GM21515 (cell line): ENCODE results near the gene QRICH2.
A peak's percentile ranks its signal among the peaks of the same experiment; 100 is the strongest.
"Not testable (repeated sequence)": the region's sequence is repeated elsewhere in the genome, so short reads cannot be mapped to it uniquely, and the experiment has no call there.

ENCODE experiments used
- ATAC-seq: cut with Tn5 transposase; IDR thresholded peaks from one replicate; pipeline ENCODE4 v1.9.1; 2021; ENCODE audit not compliant: unreplicated experiment

QRICH2 gene

DNA sequence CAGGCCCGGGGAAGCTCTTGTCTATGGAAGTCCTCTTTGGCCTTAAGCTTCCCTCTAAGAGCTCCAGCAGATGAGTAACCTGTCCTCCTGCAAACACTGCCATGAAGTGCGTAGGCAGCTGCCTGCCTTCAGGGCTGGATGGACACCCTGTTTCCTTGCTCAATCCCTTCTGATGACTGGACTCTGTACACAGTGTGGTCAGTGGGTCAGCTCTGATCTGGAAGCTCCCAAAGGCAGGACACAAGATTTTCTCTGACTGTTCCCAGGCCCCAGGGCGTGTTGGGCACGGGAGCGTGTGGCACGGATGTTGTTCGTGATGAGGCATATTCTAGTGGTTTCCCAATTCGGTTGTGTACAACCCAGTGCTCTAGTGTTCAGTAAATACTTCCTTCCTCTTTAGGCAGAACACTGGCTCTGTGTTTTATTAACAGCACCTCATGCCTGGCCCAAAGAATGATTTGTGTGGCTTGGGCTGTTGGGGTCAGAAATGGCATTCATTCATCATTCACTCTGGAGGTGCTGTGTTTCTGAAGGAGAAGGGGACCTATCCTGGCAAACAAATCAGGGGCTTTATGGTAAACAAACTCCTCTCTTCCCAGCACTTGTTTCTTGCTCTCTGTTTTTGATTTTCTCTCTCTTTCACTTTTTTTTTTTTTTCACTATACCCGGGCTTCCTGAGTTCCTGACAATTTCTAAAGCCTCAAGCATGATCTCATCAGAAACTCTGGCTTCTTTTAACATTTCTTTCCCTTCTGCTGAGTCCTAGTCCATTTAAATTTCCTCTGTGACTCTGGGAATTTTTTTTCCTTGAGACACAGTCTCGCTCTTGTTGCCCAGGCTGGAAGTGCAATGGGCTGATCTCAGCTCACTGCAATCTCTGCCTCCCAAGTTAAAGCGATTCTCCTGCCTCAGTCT lies 55.8 kb downstream of the QRICH2 start:
- no peak for ATAC-seq

DNA sequence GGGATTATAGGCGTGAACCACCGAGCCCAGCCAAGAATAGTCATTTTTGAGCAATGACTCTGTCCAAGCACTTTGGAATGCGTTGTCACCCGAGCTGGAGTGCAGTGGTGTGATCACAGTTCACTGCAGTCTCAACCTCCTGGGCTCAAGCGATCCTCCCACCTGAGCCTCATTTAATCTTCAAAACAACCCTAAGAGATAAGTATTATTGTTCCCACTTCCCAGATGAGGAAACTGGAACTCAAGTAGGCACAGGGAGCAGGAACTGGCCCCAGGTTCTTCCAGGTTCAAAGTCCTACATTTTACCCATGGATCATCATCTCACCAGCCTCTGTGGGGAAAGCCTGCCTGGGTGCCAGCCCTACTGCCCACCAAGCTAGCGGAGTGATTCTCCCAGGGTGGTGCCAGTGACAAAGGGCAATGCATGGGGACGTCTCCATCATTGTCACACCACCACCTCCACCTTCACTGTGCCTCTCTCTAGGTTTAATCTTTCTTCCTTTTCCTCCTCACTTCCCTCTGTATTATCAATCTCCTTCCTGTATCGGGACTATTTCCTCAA lies 56.5 kb downstream of the QRICH2 start:
- ATAC-seq = no peak

DNA sequence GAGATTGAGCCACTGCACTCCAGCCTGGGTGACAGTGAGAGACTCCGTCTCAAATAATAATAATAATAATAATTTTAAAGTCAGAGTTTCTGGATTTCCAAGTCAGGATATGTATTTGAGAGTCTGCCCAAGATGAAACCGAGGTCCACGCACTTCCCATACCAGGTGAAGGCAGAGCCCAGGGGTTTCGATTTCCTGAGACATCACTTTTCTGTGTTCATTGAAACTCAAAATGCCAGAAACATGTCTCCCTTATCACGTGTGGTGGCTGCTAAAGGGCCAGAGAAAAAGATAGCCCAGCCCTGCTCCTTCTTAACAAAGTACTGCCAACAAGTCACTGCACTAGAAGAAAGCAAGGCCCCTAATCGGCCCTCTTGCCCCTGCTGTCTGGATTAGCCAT lies 57.9 kb downstream of the QRICH2 start:
- no peak for ATAC-seq

DNA sequence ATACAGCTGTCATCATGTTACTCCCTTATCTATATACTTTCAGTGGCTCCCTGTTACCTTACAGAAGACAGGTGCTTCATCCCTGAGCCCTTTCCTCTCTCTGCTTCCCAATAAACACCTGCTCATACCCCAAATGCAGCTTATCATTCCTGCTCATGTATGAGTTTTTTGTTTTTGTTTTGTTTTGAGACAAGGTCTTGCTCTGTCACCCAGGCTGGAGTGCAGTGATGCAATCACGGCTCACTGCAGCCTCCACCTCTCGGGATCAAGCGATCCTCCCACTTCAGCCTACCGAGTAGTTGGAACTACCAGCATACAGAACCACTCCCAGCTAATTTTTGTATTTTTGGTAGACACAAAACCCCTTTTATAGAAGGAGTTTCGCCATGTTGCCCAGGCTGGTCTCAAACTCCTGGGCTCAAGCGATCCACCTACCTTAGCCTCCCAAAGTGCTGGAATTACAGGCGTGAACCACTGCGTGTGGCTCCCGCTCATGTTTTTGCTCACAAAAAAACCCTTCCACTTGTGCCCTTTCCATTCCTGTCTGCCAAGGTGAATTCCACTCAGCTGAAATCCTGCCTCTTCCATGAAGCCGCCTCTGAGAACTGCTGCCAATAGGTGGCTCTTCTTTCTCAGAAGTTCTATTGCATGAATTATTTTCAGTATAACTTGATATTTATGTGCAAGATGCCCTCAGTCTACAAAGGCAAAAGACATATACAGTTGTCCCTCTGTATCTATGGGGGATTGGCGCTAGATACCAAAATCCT lies 59.9 kb downstream of the QRICH2 start:
- ATAC-seq = no peak

DNA sequence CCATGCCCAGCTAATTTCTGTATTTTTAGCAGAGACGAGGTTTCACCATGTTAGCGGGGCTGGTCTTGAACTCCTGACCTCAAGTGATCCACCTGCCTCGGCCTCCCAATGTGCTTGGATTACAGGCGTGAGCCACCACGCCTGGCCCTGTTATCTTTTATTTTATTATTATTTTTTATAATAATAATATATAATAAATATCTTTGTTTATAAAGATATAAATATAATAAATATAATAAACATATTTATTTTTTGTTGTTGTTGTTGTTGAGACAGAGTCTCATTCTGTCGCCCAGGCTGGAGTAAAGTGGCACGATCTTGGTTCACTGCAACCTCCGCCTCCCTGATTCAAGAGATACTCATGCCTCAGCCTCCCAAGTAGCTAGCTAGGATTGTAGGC lies 60.8 kb downstream of the QRICH2 start:
- no peak for ATAC-seq

DNA sequence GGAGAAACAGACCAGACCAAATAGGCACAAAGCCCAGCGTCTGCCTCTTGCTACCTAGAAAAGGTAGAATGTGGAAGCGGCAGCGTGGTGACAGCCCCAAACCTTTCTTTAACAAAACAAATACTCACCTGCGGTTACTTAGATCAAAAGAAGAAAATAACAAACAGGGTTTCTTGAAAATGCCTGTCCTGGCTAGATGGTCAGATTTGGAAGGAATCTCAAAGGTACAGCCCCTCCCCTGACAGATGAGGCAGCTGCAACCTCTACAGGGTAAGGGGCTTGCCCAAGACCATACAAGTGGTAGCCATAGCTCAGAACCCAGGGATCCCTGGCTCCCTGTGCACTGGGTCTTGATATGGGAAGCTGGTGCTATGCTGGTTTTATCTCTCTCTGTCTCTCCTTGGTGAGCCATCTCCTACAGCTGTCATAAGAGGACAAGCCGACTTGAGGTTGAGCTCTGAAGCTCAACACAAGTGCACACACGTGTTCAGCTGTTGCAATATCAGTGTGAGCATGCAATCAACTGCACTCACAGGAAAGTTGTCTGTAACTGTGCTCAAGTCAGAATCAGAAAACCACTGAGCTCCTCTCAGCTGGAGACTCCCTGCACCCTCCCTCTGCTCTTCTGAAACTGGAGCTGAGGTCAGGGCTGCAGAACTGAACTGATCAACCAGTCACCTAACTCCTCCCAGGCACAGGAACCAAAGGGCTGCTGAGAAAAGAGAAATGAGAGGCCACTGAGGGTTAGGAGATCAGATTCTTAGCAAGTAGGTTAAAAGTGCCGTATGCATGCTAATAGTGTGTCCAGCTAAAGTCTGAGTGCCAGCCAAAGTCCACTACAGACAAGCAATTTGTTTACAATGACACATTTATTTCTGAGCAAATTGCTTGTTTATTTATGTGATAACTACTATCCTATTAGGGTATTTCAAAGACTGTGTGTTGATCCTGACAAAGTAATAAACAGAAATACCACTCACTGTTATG lies 61.7 kb downstream of the QRICH2 start:
- ATAC-seq = peak; percentile 93

DNA sequence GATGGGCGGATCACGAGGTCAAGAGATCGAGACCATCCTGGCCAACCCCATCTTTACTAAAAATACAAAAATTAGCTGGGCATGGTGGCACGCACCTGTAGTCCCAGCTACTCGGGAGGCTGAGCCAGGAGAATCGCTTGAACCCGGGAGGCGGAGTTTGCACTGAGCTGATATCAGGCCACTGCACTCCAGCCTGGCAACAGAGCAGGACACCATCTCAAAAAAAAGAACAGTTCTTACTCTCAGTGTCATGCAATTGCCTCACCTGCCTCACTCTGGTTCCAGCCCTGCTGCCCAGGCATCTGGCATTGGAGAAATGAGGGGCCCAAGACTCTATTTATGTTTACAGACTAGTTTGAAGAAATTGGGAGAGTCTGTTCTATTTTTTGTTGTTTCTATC lies 63.4 kb downstream of the QRICH2 start:
- ATAC-seq = not testable (repeated sequence)

DNA sequence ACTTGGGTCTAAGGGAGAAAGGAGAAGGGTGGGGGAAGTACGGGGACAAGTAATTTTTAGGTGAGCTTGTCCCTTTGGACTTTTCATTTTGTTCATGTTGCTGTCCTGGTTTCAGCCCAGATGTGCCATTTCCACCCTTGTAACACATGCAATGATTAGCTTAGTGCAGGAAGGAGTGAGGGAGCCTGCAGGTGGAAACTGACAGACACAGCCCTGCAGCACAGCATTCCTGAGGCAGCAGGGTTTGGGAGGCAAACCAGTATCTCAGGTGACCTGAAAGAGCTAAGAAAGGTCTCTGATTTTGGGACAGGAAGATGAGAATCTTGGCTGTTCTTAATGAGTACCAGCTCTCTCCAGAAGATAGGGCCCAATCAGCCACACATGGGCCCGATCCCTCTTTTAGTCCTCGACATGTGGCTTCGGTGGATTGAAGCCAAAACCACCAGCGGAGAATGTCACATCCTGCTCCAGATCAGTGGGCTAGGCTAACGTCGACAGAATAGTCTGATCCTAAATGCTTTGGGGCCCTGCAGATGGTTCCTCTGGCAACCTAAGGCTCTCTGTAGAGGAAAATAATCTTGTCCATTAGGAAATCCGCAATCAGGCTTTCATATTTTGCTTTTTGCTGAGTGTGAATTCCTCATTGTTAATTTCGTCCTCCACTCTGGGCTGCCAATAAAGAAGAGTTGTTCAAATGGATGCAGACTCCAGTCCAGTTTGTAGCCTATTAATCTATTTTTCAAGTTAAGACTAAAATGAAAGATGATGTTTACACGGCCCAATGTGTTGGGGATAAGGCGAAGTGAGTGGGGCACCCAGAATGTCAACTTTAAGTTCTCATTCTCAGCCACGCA lies 64.0 kb downstream of the QRICH2 start:
- no peak for ATAC-seq

DNA sequence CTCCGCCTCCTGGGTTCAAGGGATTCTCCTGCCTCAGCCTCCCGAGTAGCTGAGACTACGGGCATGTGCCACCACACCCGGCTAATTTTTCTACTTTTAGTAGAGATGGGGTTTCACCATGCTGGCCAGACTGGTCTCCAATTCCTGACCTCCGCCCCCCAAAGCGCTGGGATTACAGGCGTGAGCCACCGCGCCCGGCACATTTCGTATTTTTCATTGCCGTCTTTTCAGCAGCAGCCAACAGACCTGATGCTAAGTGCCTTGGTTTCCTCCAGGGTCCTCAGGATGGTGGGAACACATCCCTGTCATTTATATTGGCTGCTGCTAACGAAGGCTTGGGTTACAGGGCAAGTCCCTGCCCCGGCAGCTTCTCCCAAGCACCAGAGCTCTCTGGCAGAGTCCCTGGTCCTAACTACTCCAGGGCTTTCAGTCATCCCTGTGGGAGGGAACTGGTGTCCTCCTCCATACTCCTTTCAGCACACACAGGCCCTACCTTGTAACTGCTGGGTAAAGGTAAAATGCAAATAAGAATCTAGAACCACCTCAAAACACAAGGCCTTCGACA lies 66.3 kb downstream of the QRICH2 start:
- ATAC-seq = no peak

DNA sequence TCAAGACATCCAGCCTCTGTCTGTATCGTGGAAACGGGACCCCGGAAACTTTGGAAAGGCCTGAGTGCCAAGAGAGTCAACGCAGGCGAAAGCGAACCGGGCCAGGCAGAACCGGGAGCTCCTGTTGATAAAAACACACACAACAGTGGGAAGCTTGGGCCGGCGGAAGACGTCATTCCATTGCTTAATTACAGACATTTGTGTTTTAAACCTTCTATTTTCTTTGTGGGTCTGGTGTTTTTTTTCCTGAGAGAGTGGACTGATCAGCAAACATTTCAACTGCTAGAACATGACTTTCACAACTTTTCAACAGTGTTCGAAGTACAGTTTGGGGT lies 66.9 kb downstream of the QRICH2 start:
- no peak for ATAC-seq

DNA sequence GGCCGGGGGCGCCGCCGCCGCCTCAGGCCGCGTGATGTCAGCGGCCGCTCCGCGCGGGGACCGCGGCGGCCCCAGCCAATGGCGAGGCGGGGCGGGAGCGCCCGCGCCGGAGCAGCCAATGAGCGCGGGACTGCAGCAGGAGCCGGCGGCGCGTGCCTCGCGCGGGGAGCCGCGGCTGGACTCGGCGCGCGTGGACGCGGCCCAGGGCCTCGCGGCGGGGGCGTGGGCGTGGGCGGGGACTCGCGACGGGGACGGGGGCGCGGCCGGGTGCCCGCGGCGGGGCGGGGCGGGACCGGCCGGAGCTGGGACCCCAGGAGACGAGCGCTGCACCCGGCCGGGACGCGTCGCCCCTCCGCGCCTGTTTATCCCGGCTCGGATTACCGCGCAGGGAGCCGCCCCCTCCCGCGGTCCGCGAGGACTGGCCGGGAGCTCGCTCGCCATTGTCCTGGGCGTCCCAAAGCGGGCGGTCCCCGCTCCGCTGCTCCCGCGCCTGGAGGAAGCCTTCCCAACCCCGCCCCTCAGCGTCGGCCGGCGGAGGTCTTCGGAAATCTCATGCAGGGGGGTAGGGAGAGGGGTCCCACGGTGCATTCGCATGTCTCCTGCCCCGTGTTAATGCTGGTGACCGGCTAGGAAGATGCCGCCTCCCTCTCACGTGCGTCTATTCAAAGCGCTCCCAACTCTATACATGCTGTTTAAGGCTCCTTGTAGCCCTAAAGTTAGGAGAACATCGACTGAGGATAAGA lies 67.4 kb downstream of the QRICH2 start, which contains the start of gene RNF157:
Gene RNF157 (minus strand): TSS at position 33 of the 743 bp plus-strand sequence. CDS start 253 bp downstream, outside the sequence.
- peak; percentile 60 for ATAC-seq

DNA sequence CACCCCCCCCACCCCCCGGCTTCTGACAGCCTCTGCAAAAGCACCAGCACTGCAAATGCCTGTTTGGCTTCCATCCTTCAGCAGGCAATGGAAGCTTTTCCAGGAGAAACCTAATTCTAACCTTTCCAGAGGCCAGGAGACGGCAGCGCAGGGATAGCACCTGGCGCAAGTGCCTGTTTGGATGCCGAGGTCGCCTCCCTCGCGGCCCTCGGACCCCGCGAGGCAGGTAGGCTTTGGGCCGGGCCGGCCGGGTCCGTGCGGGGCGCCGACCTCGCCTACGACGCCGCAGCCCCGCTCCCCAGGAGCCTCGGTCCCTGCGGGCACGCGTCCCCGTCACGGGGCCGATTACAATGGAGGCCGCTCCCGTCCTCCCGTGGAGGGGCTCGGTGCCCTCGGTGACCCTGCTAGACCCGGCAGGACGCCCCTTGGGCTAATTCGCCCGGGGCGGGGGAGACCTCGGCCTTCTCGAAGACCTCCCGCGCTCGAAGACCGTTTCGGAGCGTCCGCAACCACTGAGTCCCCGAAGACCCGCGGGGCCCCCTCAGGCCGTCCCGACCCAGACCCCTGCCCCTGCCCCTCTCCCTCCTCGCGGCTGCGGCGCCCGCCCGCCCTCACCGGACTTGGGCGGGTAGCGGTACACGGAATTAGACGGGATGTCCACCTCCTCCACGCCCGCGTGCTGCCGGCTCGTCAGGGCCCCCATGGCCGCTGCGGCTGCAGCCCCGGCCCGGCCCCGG lies 68.4 kb downstream of the QRICH2 start:
- ATAC-seq = peak; percentile 17

DNA sequence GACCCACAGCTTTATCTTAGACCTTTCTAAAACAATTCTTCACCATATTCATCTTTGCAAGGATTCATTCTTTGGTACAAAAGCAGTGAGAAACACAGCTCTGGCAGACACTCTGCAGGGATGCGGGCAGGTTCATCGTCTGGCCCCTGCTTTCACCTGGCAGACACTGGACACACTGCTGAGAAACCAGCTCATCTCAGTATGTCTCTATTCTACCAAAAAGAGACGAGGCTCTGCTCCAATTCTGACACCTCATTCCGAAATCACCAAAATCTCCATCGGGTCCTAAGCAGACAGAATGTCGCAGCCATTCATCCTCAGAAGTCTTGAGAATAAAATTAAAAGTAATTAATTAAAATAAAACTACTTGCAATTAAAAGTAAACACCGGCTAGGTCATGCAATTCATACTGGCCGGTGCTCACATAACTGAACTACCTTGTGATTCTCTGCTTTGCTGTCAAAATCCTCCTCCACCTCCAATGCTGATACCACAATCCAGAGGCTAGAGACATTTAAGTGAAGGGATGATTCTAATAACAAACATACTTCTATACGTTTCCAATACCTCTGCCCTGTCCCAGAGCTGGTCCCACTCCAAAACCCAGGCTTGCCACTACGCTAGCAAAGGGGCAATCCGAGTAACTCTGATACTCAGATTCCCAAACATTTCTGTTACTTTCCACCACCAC lies 69.1 kb downstream of the QRICH2 start:
- no peak for ATAC-seq

DNA sequence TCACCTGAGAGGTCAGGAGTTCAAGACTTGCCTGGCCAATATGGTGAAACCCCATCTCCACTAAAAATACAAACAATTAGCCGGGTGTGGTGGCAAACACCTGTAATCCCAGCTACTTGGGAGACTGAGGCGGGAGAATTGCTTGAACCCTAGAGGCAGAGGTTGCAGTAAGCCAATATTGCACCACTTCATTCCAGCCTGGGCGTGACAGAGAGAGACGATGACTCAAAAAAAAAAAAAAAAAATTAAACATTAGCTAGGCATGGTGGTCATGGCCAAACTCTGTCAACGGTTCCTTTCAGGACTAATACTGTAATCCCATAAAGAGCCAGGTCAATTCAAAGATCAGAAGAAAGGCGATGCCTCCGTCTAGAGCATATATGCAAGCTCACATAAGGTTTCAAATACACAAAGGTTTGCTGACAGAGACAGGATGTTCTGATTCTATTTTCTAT lies 70.2 kb downstream of the QRICH2 start:
- no peak for ATAC-seq

DNA sequence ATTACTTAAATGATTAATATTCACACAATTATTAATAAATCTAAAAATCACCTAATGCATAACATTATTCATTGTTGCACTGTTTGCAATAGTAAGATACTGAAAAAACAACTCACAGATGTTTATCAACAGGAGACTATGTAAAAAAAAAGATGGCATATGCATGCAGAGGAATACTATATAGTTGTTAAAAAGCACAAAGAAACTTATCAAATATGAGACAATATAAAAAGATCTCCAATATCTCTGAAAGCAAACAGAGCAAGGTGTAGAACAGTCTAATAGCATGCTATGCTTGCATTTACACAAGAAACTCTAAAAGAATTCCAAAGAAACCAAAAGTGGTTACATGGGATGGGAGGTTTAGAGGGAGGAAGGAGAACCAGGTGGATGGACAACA lies 71.5 kb downstream of the QRICH2 start:
- no peak for ATAC-seq

DNA sequence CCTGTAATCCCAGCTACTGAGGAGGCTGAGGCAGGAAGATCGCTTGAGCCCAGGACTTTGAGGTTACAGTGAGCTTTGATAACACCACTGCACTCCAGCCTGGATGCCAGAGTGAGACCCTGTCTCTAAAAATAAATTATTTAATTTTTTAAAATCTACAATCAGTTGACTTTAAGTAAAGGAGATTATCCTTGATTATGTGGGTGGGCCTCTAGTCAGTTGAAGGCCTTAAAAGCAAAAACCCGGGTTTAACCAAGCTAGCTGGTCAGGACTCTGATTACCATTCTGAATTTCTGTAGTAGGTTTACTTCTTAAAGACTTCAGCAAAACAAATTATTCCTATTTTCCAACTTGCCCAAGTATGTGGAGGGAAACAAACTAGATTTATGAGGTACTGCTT lies 72.2 kb downstream of the QRICH2 start:
- ATAC-seq = no peak

DNA sequence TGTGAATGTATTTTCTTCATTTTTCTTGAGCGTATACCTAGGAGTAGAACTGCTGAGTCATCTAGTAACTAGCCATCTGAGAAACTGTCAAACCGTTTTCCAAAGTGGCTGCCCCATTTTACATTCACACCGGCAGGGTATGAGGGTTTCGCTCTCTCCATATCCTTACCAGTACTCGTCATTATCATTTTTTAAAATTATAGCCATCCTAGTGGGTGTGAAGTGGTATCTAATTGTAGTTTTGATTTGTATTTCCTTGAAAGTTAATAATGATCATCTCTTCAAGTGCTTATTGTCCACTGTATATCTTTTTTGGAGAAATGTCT lies 73.8 kb downstream of the QRICH2 start:
- ATAC-seq = no peak
